ENCODE results near the gene PCCA. TPM values are rescaled to one million over a fixed set of nuclear protein-coding genes. Genes with fewer than 3 reads are reported as not detected.

PCCA gene
- total RNA-seq, 1 experiment from 2014 or later = 39.9 TPM

- intact Hi-C loops (cut with micrococcal nuclease; ENCODE audit: unreplicated experiment) = no loop called here
- H3K9me3 Mint-ChIP-seq (ENCODE audit: unreplicated experiment) = no peaks in the 10 kb centered on the region
- H3K27me3 Mint-ChIP-seq (ENCODE audit: insufficient read depth, unreplicated experiment) = no peaks in the 10 kb centered on the region
- H3K4me1 Mint-ChIP-seq (ENCODE audit: low read depth, unreplicated experiment) = no peaks in the 10 kb centered on the region
- H3K4me3 Mint-ChIP-seq (ENCODE audit: unreplicated experiment) = no peak overlapping the region
- BruUV-seq (replicated peaks) = no TSS peak
- no peaks in the 10 kb centered on the region for H3K36me3 ChIP-seq (ENCODE audit: control insufficient read depth, insufficient read depth, low read length)
- ChIA-PET CTCF (no interaction called here), POLR2A (no interaction called here)
- no peak for DNase-seq
- no peaks in the 10 kb centered on the region for H3K27me3 ChIP-seq (replicated peaks; ENCODE audit: control insufficient read depth, insufficient read depth, low read length)
- TF ChIP-seq CTCF (IDR thresholded peaks at IDR 0.05; ENCODE audit: insufficient read depth in 1 of 2, low read depth in 1 of 2, low read length in 1 of 2, severe bottlenecking in 1 of 2, unreplicated experiment in 1 of 2) = no peak
- no peaks in the 10 kb centered on the region for H3K4me1 ChIP-seq
- H3K4me3 ChIP-seq (ENCODE audit: low read depth, low read length) = no peak overlapping the region
- no peak overlapping the region for H3K27ac Mint-ChIP-seq (ENCODE audit: unreplicated experiment)
- no peaks in the 10 kb centered on the region for H3K36me3 Mint-ChIP-seq (ENCODE audit: insufficient read depth, unreplicated experiment)
- H3K9me3 ChIP-seq = no peaks in the 10 kb centered on the region
Measured at GRCh38 chr13:100175078-100175802, 86.3 kb downstream of the PCCA start.

GRCh38 chr13:100175803-100176182 is 86.9 kb downstream of the PCCA start:
- Histone ChIP-seq H3K36me3 (ENCODE audit: control insufficient read depth, insufficient read depth, low read length) (no peaks in the 10 kb centered on the region), H3K4me1 (no peaks in the 10 kb centered on the region), H3K4me3 (ENCODE audit: low read depth, low read length) (no peak overlapping the region), H3K9me3 (no peaks in the 10 kb centered on the region), H3K27me3 (replicated peaks; ENCODE audit: control insufficient read depth, insufficient read depth, low read length) (no peaks in the 10 kb centered on the region)
- Mint-ChIP-seq H3K4me1 (ENCODE audit: low read depth, unreplicated experiment) (no peaks in the 10 kb centered on the region), H3K4me3 (ENCODE audit: unreplicated experiment) (no peak overlapping the region), H3K27me3 (ENCODE audit: insufficient read depth, unreplicated experiment) (no peaks in the 10 kb centered on the region), H3K27ac (ENCODE audit: unreplicated experiment) (no peak overlapping the region), H3K36me3 (ENCODE audit: insufficient read depth, unreplicated experiment) (no peaks in the 10 kb centered on the region), H3K9me3 (ENCODE audit: unreplicated experiment) (no peaks in the 10 kb centered on the region)
- no peak for DNase-seq
- POLR2A ChIA-PET = no interaction called here
- TF ChIP-seq CTCF (IDR thresholded peaks at IDR 0.05; ENCODE audit: insufficient read depth in 1 of 2, low read depth in 1 of 2, low read length in 1 of 2, severe bottlenecking in 1 of 2, unreplicated experiment in 1 of 2) = no peak
- no TSS peak for BruUV-seq (replicated peaks)
- CTCF ChIA-PET = no interaction called here
- intact Hi-C loops (cut with micrococcal nuclease; ENCODE audit: unreplicated experiment) = no loop called here

- POLR2A ChIA-PET = no interaction called here
- Histone ChIP-seq H3K36me3 (ENCODE audit: control insufficient read depth, insufficient read depth, low read length) (no peaks in the 10 kb centered on the region), H3K4me3 (ENCODE audit: low read depth, low read length) (no peak overlapping the region), H3K4me1 (no peaks in the 10 kb centered on the region), H3K27me3 (replicated peaks; ENCODE audit: control insufficient read depth, insufficient read depth, low read length) (no peaks in the 10 kb centered on the region), H3K9me3 (no peaks in the 10 kb centered on the region)
- Mint-ChIP-seq H3K4me1 (ENCODE audit: low read depth, unreplicated experiment) (no peaks in the 10 kb centered on the region), H3K9me3 (ENCODE audit: unreplicated experiment) (no peaks in the 10 kb centered on the region), H3K36me3 (ENCODE audit: insufficient read depth, unreplicated experiment) (no peaks in the 10 kb centered on the region), H3K27me3 (ENCODE audit: insufficient read depth, unreplicated experiment) (no peaks in the 10 kb centered on the region), H3K4me3 (ENCODE audit: unreplicated experiment) (no peak overlapping the region), H3K27ac (ENCODE audit: unreplicated experiment) (no peak overlapping the region)
- intact Hi-C loops (cut with micrococcal nuclease; ENCODE audit: unreplicated experiment) = no loop called here
- BruUV-seq (replicated peaks) = no TSS peak
- no peak for DNase-seq
- CTCF ChIA-PET = no interaction called here
- TF ChIP-seq CTCF (IDR thresholded peaks at IDR 0.05; ENCODE audit: insufficient read depth in 1 of 2, low read depth in 1 of 2, low read length in 1 of 2, severe bottlenecking in 1 of 2, unreplicated experiment in 1 of 2) = no peak
Measured at GRCh38 chr13:100176801-100177400, 88.0 kb downstream of the PCCA start.
